ENCODE measurements around the gene HNF4A. TPM values are rescaled to one million over a fixed set of nuclear protein-coding genes. Genes with fewer than 3 reads are reported as not detected.

HNF4A gene
- total RNA-seq, 6 experiments from 2014 or later: not detected

- Mint-ChIP-seq H3K27me3 (ENCODE audit: insufficient read depth) (peaks cover 28% of the 10 kb centered on the region), H3K36me3 (ENCODE audit: low read depth) (no peaks in the 10 kb centered on the region), H3K4me1 (ENCODE audit: low read depth) (peaks cover 23% of the 10 kb centered on the region), H3K27ac (no peak overlapping the region), H3K9me3 (peaks cover 4% of the 10 kb centered on the region), H3K4me3 (no peak overlapping the region)
- no peak for DNase-seq
- no peak for TF ChIP-seq CTCF (IDR thresholded peaks at IDR 0.05)
These were observed 46.4 kb downstream of the HNF4A start for GRCh38 chr20:44401770-44402390.

- peaks cover 4% of the 10 kb centered on the region for H3K9me3 Mint-ChIP-seq
- H3K36me3 Mint-ChIP-seq (ENCODE audit: low read depth): no peaks in the 10 kb centered on the region
- no peak overlapping the region for H3K27ac Mint-ChIP-seq
- no peak for DNase-seq
- peaks cover 30% of the 10 kb centered on the region for H3K4me1 Mint-ChIP-seq (ENCODE audit: low read depth)
- TF ChIP-seq CTCF (IDR thresholded peaks at IDR 0.05): no peak
- peaks cover 25% of the 10 kb centered on the region for H3K27me3 Mint-ChIP-seq (ENCODE audit: insufficient read depth)
- H3K4me3 Mint-ChIP-seq: no peak overlapping the region
These were observed 47.1 kb downstream of the HNF4A start for GRCh38 chr20:44402391-44403193.

- Mint-ChIP-seq H3K27ac (no peak overlapping the region), H3K4me3 (no peak overlapping the region), H3K36me3 (ENCODE audit: low read depth) (no peaks in the 10 kb centered on the region), H3K27me3 (ENCODE audit: insufficient read depth) (peaks cover 22% of the 10 kb centered on the region), H3K4me1 (ENCODE audit: low read depth) (peaks cover 29% of the 10 kb centered on the region), H3K9me3 (peaks cover 4% of the 10 kb centered on the region)
- DNase-seq: no peak
- TF ChIP-seq CTCF (IDR thresholded peaks at IDR 0.05): no peak
These were observed 48.0 kb downstream of the HNF4A start for GRCh38 chr20:44403194-44404112.

GRCh38 chr20:44404204-44405181 is 49.0 kb downstream of the HNF4A start:
- DNase-seq: no peak
- no peak for TF ChIP-seq CTCF (IDR thresholded peaks at IDR 0.05)
- Mint-ChIP-seq H3K36me3 (ENCODE audit: low read depth) (no peaks in the 10 kb centered on the region), H3K27me3 (ENCODE audit: insufficient read depth) (peaks cover 16% of the 10 kb centered on the region; the same call in 1 of the 2 replicates), H3K27ac (no peak overlapping the region), H3K4me1 (ENCODE audit: low read depth) (peaks cover 34% of the 10 kb centered on the region), H3K4me3 (no peak overlapping the region), H3K9me3 (peaks cover 4% of the 10 kb centered on the region)
